ENCODE data around the gene NOP56. TPM values are rescaled to one million over a fixed set of nuclear protein-coding genes. Genes with fewer than 3 reads are reported as not detected.

Gene NOP56, protein sequence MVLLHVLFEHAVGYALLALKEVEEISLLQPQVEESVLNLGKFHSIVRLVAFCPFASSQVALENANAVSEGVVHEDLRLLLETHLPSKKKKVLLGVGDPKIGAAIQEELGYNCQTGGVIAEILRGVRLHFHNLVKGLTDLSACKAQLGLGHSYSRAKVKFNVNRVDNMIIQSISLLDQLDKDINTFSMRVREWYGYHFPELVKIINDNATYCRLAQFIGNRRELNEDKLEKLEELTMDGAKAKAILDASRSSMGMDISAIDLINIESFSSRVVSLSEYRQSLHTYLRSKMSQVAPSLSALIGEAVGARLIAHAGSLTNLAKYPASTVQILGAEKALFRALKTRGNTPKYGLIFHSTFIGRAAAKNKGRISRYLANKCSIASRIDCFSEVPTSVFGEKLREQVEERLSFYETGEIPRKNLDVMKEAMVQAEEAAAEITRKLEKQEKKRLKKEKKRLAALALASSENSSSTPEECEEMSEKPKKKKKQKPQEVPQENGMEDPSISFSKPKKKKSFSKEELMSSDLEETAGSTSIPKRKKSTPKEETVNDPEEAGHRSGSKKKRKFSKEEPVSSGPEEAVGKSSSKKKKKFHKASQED
- total RNA-seq, result 10 to 100 TPM; 51.7 to 63.7 TPM
- polyA plus RNA-seq, result 10 to 100 TPM; 34.2 to 41.4 TPM

GRCh38 chr20:2651772-2652723 lies at the start of gene NOP56:
Gene NOP56 (plus strand): TSS chr20:2652632. CDS start chr20:2652661, 29 bp downstream.
- Histone ChIP-seq H3K9me3 (ENCODE audit: control insufficient read depth in 4 of 4, low read length in 3 of 4) (no peaks in the 10 kb centered on the region), H3K27me3 (ENCODE audit: control insufficient read depth in 4 of 4, insufficient read depth in 4 of 4, low read length in 3 of 4) (no peaks in the 10 kb centered on the region), H3K36me3 (ENCODE audit: control insufficient read depth in 4 of 4, insufficient read depth in 3 of 4, low read depth in 1 of 4, low read length in 3 of 4) (peaks cover 18 to 31% (median 26%) of the 10 kb centered on the region in 4 donors), H3K9ac (ENCODE audit: low read depth in 1 of 2, low read length in 2 of 2) (peak within 1 kb of the TSS; percentile 37 to 79), H3K4me3 (ENCODE audit: low read depth in 1 of 3, low read length in 3 of 3) (peak within 1 kb of the TSS; percentile 84 to 93 (median 91)), H3K27ac (ENCODE audit: low read depth in 1 of 2, low read length in 2 of 2) (peak within 1 kb of the TSS; percentile 82 to 84), H3K4me1 (ENCODE audit: control insufficient read depth in 4 of 4, insufficient read depth in 4 of 4, low read length in 3 of 4) (peaks cover 3 to 23% (median 12%) of the 10 kb centered on the region in 4 donors)
- under 1% methylated on average over 101 of the region's 101 CpGs for WGBS
- TF ChIP-seq ATF3 (IDR thresholded peaks at IDR 0.05), result no peak
- peak; percentile 46 for TF ChIP-seq SP1 (IDR thresholded peaks at IDR 0.05)
- TF ChIP-seq JUND (IDR thresholded peaks at IDR 0.05), result no peak
- no peak for TF ChIP-seq RAD21 (IDR thresholded peaks at IDR 0.05)
- TF ChIP-seq HNF4A (conservative IDR thresholded peaks at IDR 0.05), result no peak
- no peak for TF ChIP-seq EGR1 (IDR thresholded peaks at IDR 0.05; ENCODE audit: low read depth in 2 of 2)
- TF ChIP-seq YY1 (IDR thresholded peaks at IDR 0.05), result peak; percentile 21
- TF ChIP-seq, protein P1, sequence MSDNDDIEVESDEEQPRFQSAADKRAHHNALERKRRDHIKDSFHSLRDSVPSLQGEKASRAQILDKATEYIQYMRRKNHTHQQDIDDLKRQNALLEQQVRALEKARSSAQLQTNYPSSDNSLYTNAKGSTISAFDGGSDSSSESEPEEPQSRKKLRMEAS (IDR thresholded peaks at IDR 0.05), result peak; percentile 19
- TF ChIP-seq NR2F2 (IDR thresholded peaks at IDR 0.05), result no peak
- no peak for TF ChIP-seq RXRA (IDR thresholded peaks at IDR 0.05)
- no peak for TF ChIP-seq REST (IDR thresholded peaks at IDR 0.05)
- peak; percentile 46 for TF ChIP-seq TAF1 (conservative IDR thresholded peaks at IDR 0.05)
- TF ChIP-seq, protein P2, sequence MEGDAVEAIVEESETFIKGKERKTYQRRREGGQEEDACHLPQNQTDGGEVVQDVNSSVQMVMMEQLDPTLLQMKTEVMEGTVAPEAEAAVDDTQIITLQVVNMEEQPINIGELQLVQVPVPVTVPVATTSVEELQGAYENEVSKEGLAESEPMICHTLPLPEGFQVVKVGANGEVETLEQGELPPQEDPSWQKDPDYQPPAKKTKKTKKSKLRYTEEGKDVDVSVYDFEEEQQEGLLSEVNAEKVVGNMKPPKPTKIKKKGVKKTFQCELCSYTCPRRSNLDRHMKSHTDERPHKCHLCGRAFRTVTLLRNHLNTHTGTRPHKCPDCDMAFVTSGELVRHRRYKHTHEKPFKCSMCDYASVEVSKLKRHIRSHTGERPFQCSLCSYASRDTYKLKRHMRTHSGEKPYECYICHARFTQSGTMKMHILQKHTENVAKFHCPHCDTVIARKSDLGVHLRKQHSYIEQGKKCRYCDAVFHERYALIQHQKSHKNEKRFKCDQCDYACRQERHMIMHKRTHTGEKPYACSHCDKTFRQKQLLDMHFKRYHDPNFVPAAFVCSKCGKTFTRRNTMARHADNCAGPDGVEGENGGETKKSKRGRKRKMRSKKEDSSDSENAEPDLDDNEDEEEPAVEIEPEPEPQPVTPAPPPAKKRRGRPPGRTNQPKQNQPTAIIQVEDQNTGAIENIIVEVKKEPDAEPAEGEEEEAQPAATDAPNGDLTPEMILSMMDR (IDR thresholded peaks at IDR 0.05; ENCODE audit: low read depth, low read length, missing input control), result no peak
- TF ChIP-seq HNF4G (IDR thresholded peaks at IDR 0.05), result no peak
- TF ChIP-seq GABPA (IDR thresholded peaks at IDR 0.05 in 1 of 2, conservative IDR thresholded peaks at IDR 0.05 in 1 of 2), result no peak
- TF ChIP-seq FOXA2 (IDR thresholded peaks at IDR 0.05), result no peak
- TF ChIP-seq, protein P3, sequence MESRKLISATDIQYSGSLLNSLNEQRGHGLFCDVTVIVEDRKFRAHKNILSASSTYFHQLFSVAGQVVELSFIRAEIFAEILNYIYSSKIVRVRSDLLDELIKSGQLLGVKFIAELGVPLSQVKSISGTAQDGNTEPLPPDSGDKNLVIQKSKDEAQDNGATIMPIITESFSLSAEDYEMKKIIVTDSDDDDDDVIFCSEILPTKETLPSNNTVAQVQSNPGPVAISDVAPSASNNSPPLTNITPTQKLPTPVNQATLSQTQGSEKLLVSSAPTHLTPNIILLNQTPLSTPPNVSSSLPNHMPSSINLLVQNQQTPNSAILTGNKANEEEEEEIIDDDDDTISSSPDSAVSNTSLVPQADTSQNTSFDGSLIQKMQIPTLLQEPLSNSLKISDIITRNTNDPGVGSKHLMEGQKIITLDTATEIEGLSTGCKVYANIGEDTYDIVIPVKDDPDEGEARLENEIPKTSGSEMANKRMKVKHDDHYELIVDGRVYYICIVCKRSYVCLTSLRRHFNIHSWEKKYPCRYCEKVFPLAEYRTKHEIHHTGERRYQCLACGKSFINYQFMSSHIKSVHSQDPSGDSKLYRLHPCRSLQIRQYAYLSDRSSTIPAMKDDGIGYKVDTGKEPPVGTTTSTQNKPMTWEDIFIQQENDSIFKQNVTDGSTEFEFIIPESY (IDR thresholded peaks at IDR 0.05), result no peak
- no peak for TF ChIP-seq FOXA1 (IDR thresholded peaks at IDR 0.05)
- peak; percentile 99 for DNase-seq (ENCODE audit: low spot score)
